Ovary (tissue), 9 donors: ENCODE measurements around the gene PDE7B. TPM values are rescaled to one million over a fixed set of nuclear protein-coding genes. Genes with fewer than 3 reads are reported as not detected.

ENCODE experiments used
- DNase-seq, 5 donors: peaks; one replicate each; pipeline ENCODE4 v3.0.0-alpha.2; 2019 to 2020
- H3K27ac ChIP-seq, 2 donors: fragments of 200-600 bp; one replicate each; pipeline versions ENCODE4 v1.5.1 to v1.8.0; 2019 to 2022
- H3K27me3 ChIP-seq: fragments of 200-600 bp; one replicate; pipeline ENCODE4 v1.8.0; 2022
- H3K36me3 ChIP-seq: fragments of 200-600 bp; sonication (generic); one replicate; pipeline ENCODE4 v1.5.1; 2019
- H3K4me1 ChIP-seq: one replicate; pipeline ENCODE4 v1.8.1; 2013; ENCODE audit warnings: mild to moderate bottlenecking, moderate library complexity; ENCODE audit not compliant: insufficient read depth
- H3K4me3 ChIP-seq: fragments of 200-600 bp; sonication (generic); one replicate; pipeline ENCODE4 v1.5.1; 2017
- H3K9me3 ChIP-seq, 2 donors: fragments of 200-600 bp in 1 of 2; sonication (generic) in 1 of 2; one replicate each; pipeline versions ENCODE4 v1.5.1 to v1.8.1; 2013 to 2019; ENCODE audit warnings: mild to moderate bottlenecking in 1 of 2, moderate library complexity in 1 of 2
- CTCF ChIP-seq, 3 donors: fragments of 450-650 bp in 2 of 3; fragments of 200-600 bp in 1 of 3; IDR thresholded peaks; one replicate each; pipeline versions ENCODE4 v1.5.1 to v1.8.0; 2016 to 2022; ENCODE audit warnings: antibody characterized with exemption in 3 of 3, mild to moderate bottlenecking in 1 of 3
- EP300 ChIP-seq: sonication (generic); formaldehyde crosslinking; IDR thresholded peaks from one replicate; pipeline ENCODE4 v1.6.1; 2017; ENCODE audit warnings: antibody characterized with exemption
- POLR2A ChIP-seq: fragments of 450-650 bp; IDR thresholded peaks from one replicate; pipeline ENCODE4 v1.6.1; 2017; ENCODE audit warnings: antibody characterized with exemption, mild to moderate bottlenecking, moderate library complexity
- WGBS, 3 donors: extraction: QIAGEN DNeasy Blood & Tissue Kit in 1 of 3; methylation state at CpG; one replicate each; pipeline versions ENCODE4 v1.1.5 to v1.1.7; 2013 to 2017; 5-methylcytosine and 5-hydroxymethylcytosine counted together
- intact Hi-C, 4 donors: fragments of 100-400 bp; cut with DNase I; formaldehyde crosslinking; loops; one replicate each; pipeline versions ENCODE4 v1.11.0 to v1.15.1; 2022 to 2023
- polyA plus RNA-seq, 2 donors: library from polyadenylated mRNA; stranded (reverse); fragments of 200-250 nt in 1 of 2; fragments of 350-450 nt in 1 of 2; fragmentation: Illumina TruSeq in 1 of 2; extraction: RNeasy Lipid Tissue Mini Kit (QIAGEN cat#74804) in 1 of 2; gene quantifications; one replicate each; pipeline ENCODE4 v1.2.3, GENCODE V29; 2013 to 2014
- total RNA-seq, 7 donors: library from RNA; depleted of rRNA in 2 of 7; stranded (reverse); fragments of >200 nt in 2 of 7; fragmentation: NEBNext Ultra II Directional in 3 of 7; extraction: Animal tissue kit (Norgen Biotek cat#: 25700) in 3 of 7; gene quantifications; one replicate each; pipeline versions ENCODE4 v1.1.0 to v1.2.4, GENCODE V29; 2016 to 2023
- donor health status: DM: no; HTN: no; CAD: no; lungs with moderate emphysema.
- donor health status: DM: no; HTN: no; CAD: no.
- donor health status: Bipolar disorder and iron deficiency.
- donor health status: DM: yes; HTN: yes; CAD: no.
- donor health status: DM: no; HTN: no; CAD: no.
- donor health status: DM: yes; HTN: yes; CAD: no.

The PDE7B gene
- total and polyA plus RNA-seq, 9 donors = 11.6 to 62.7 (median 21.6) TPM

GRCh38 chr6:135992739-135993138 is 141.2 kb downstream of the PDE7B start:
- no peaks in the 10 kb centered on the region for H3K9me3 ChIP-seq
- no peak overlapping the region for H3K27ac ChIP-seq
- WGBS, 3 donors = 95 to 100% (median 97%) methylated on average over 2 of the region's 2 CpGs
- no peaks in the 10 kb centered on the region for H3K27me3 ChIP-seq
- no peak overlapping the region for H3K4me3 ChIP-seq
- intact Hi-C loops = no loop called here
- H3K4me1 ChIP-seq = peaks cover 3% of the 10 kb centered on the region
- TF ChIP-seq EP300 (no peak), POLR2A (no peak), CTCF (IDR thresholded peaks at IDR 0.05) (no peak)
- no peaks in the 10 kb centered on the region for H3K36me3 ChIP-seq
- no peak for DNase-seq

GRCh38 chr6:135993361-135993760 is 141.9 kb downstream of the PDE7B start:
- no peaks in the 10 kb centered on the region for H3K36me3 ChIP-seq
- DNase-seq = no peak
- H3K27ac ChIP-seq = no peak overlapping the region
- intact Hi-C loops = no loop called here
- no peak for TF ChIP-seq CTCF (IDR thresholded peaks at IDR 0.05)
- no peak for TF ChIP-seq POLR2A
- TF ChIP-seq EP300 = no peak
- H3K9me3 ChIP-seq = no peaks in the 10 kb centered on the region
- WGBS, 3 donors = 88 to 93% (median 92%) methylated on average over 3 of the region's 3 CpGs
- peaks cover 3% of the 10 kb centered on the region for H3K4me1 ChIP-seq
- H3K4me3 ChIP-seq = no peak overlapping the region
- no peaks in the 10 kb centered on the region for H3K27me3 ChIP-seq

GRCh38 chr6:135994857-135995544 is 143.5 kb downstream of the PDE7B start:
- Histone ChIP-seq H3K9me3 (no peaks in the 10 kb centered on the region), H3K4me3 (no peak overlapping the region), H3K36me3 (no peaks in the 10 kb centered on the region), H3K27me3 (no peaks in the 10 kb centered on the region), H3K27ac (peak overlapping the region in 1 of 2 donors; percentile 32), H3K4me1 (peaks cover 3% of the 10 kb centered on the region)
- peak in 1 of 5 donors; percentile 19 for DNase-seq
- 61 to 67% (median 67%) methylated on average over 5 of the region's 5 CpGs for WGBS, 3 donors
- TF ChIP-seq CTCF (IDR thresholded peaks at IDR 0.05) (no peak), POLR2A (no peak), EP300 (no peak)
- intact Hi-C loops = no loop called here

- Histone ChIP-seq H3K36me3 (no peaks in the 10 kb centered on the region), H3K4me3 (no peak overlapping the region), H3K4me1 (peaks cover 3% of the 10 kb centered on the region), H3K27me3 (no peaks in the 10 kb centered on the region), H3K9me3 (no peaks in the 10 kb centered on the region), H3K27ac (no peak overlapping the region)
- intact Hi-C loops = no loop called here
- 64 to 74% (median 74%) methylated on average over 3 of the region's 3 CpGs for WGBS, 3 donors
- TF ChIP-seq POLR2A (no peak), CTCF (IDR thresholded peaks at IDR 0.05) (no peak), EP300 (no peak)
- DNase-seq = no peak
These were observed 144.0 kb downstream of the PDE7B start for GRCh38 chr6:135995545-135995898.
